ENCODE data around the gene DERA.

DNA sequence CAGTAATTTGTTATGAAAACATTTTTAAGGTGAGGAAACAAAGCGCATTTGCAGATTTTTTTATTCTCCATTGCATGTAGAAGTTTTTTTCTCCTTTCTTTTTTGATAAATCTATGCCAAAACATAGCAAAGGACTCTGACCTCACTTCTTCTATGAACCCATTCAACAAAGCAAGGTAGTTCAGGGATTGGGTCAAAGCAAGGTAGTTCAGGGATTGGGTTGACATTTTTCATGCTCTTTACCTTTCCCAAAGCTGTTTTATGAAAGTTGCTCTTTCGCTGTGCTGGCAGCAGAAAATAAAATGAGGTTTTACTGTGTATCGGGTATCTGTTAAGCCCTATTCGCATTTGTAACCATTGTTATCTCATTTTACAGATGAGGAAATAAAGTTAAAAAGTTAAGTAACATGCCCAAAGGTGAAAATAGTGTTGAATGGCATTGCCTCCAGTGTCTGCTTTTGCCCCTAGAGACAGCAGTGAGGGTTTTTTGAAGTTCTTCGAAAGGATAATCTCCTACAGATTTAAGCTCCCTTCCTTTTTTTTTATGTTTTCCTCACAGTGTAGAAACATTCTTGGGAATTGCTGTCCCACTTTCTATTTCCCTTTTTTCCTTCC, 18.4 kb upstream of the DERA start:
- TF ChIP-seq MAX (IDR thresholded peaks at IDR 0.05) (no peak), EP300 (IDR thresholded peaks at IDR 0.05; ENCODE audit: borderline replicate concordance in 1 of 2, low read depth in 2 of 2, low read length in 2 of 2) (no peak), POLR2A (IDR thresholded peaks at IDR 0.05; ENCODE audit: control extremely low read depth in 1 of 2, low read depth in 2 of 2, low read length in 2 of 2) (no peak), ZNF274 (IDR thresholded peaks at IDR 0.05; ENCODE audit: borderline replicate concordance, extremely low read depth, low read length) (no peak), CREB1 (IDR thresholded peaks at IDR 0.05) (no peak), RFX5 (IDR thresholded peaks at IDR 0.05; ENCODE audit: borderline replicate concordance, low read depth, low read length) (no peak), YY1 (IDR thresholded peaks at IDR 0.05; ENCODE audit: low read depth, low read length) (no peak), CEBPB (IDR thresholded peaks at IDR 0.05; ENCODE audit: low read depth, low read length) (no peak)
- TF ChIP-seq, protein P1, sequence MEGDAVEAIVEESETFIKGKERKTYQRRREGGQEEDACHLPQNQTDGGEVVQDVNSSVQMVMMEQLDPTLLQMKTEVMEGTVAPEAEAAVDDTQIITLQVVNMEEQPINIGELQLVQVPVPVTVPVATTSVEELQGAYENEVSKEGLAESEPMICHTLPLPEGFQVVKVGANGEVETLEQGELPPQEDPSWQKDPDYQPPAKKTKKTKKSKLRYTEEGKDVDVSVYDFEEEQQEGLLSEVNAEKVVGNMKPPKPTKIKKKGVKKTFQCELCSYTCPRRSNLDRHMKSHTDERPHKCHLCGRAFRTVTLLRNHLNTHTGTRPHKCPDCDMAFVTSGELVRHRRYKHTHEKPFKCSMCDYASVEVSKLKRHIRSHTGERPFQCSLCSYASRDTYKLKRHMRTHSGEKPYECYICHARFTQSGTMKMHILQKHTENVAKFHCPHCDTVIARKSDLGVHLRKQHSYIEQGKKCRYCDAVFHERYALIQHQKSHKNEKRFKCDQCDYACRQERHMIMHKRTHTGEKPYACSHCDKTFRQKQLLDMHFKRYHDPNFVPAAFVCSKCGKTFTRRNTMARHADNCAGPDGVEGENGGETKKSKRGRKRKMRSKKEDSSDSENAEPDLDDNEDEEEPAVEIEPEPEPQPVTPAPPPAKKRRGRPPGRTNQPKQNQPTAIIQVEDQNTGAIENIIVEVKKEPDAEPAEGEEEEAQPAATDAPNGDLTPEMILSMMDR (IDR thresholded peaks at IDR 0.05; ENCODE audit: control extremely low read depth in 1 of 3, insufficient read depth in 1 of 3, low read depth in 1 of 3, low read length in 3 of 3), result no peak
